HCT116 (cell line): ENCODE data around the gene ACSS2. TPM values are rescaled to one million over a fixed set of nuclear protein-coding genes. Genes with fewer than 3 reads are reported as not detected.

Experiments used
- ATAC-seq: fragments of 200-7000 bp; cut with Tn5 transposase; 2 replicates; pipeline ENCODE4 v1.9.1; 2020; ENCODE audit warnings: mild to moderate bottlenecking, moderate library complexity
- BruUV-seq: library from RNA; stranded (reverse); fragments of 400-500 nt; replicated peaks from 2 replicates; lab custom pipeline; 2021; lab: Mats Ljungman, UMichigan
- CTCF ChIA-PET: fragments of 300-600 bp; sonication (Branson Sonifier 250); formaldehyde crosslinking; loops from one replicate; lab custom pipeline; 2021; ENCODE audit warnings: antibody characterized with exemption; lab: Charles Lee
- POLR2A ChIA-PET: fragments of 300-600, 350-600 bp; sonication (Branson Sonifier 250); formaldehyde crosslinking; loops from one replicate; lab custom pipeline; 2021; ENCODE audit warnings: antibody characterized with exemption; lab: Charles Lee
- RAD21 ChIA-PET, 2 experiments: fragments of 300-600 bp; sonication (Branson Sonifier 250); formaldehyde crosslinking; loops; one replicate each; lab custom pipeline; 2023; ENCODE audit warnings: low total read pairs in 2 of 2; ENCODE audit not compliant: uncharacterized antibody in 2 of 2, unreplicated experiment in 2 of 2, low non-redundant PET in 1 of 2; lab: Charles Lee
- DNase-seq: peaks from one replicate; pipeline ENCODE4 v3.0.0-alpha.2; 2010; ENCODE audit warnings: low read depth, low spot score
- H2AFZ ChIP-seq: fragments of 200-600 bp; shearing (Covaris generic), sonication (generic); 2 replicates; pipeline ENCODE4 v1.6.1; 2017; ENCODE audit warnings: low read depth, mixed run types, mixed read lengths, antibody characterized with exemption, low read length; ENCODE audit not compliant: poor library complexity, severe bottlenecking
- H3K27ac ChIP-seq: 2 replicates; pipeline ENCODE4 v1.5.1; 2012; ENCODE audit warnings: low read depth, low read length
- H3K27me3 ChIP-seq: fragments of 200-600 bp; sonication (generic); 2 replicates; pipeline ENCODE4 v1.6.1; 2016; ENCODE audit warnings: mixed run types, low read length, mixed read lengths; ENCODE audit not compliant: insufficient read depth
- H3K36me3 ChIP-seq, 2 experiments: fragments of 200-500 bp in 1 of 2; fragments of 200-600 bp in 1 of 2; sonication (Bioruptor generic) in 1 of 2; sonication (generic) in 1 of 2; 2 replicates each; pipeline versions ENCODE4 v1.5.1 to v1.6.1; 2014 to 2016; ENCODE audit warnings: low read length in 2 of 2, inconsistent platforms in 1 of 2, mixed read lengths in 1 of 2, mixed run types in 1 of 2; ENCODE audit not compliant: insufficient read depth in 2 of 2, control insufficient read depth in 1 of 2
- H3K4me1 ChIP-seq, 2 experiments: fragments of 200-600 bp in 1 of 2; sonication (generic) in 1 of 2; 2 replicates each; pipeline versions ENCODE4 v1.5.1 to v1.6.1; 2012 to 2017; ENCODE audit warnings: low read length in 2 of 2, inconsistent platforms in 1 of 2, mild to moderate bottlenecking in 1 of 2, mixed read lengths in 1 of 2, mixed run types in 1 of 2, moderate library complexity in 1 of 2; ENCODE audit not compliant: insufficient read depth in 2 of 2, control insufficient read depth in 1 of 2
- H3K4me2 ChIP-seq: fragments of 200-600 bp; sonication (generic); 2 replicates; pipeline ENCODE4 v1.6.1; 2017; ENCODE audit warnings: mixed run types, low read length, mixed read lengths
- H3K4me3 ChIP-seq, 2 experiments: fragments of 200-600 bp in 1 of 2; sonication (generic) in 1 of 2; replicated peaks in 1 of 2; 2 replicates each; pipeline ENCODE4 v1.5.1; 2011 to 2016; ENCODE audit warnings: low read length in 2 of 2, control low read depth in 1 of 2, low read depth in 1 of 2, mild to moderate bottlenecking in 1 of 2, mixed read lengths in 1 of 2, mixed run types in 1 of 2
- H3K79me2 ChIP-seq: fragments of 200-600 bp; sonication (generic); 2 replicates; pipeline ENCODE4 v1.6.1; 2017; ENCODE audit warnings: mild to moderate bottlenecking, mixed run types, low read length, moderate library complexity, mixed read lengths; ENCODE audit not compliant: insufficient read depth
- H3K9ac ChIP-seq: fragments of 200-600 bp; sonication (generic); 2 replicates; pipeline ENCODE4 v1.6.1; 2016; ENCODE audit warnings: low read length, mixed read lengths
- H3K9me2 ChIP-seq: fragments of 200-600 bp; sonication (generic), shearing (Covaris generic); 2 replicates; pipeline ENCODE4 v1.6.1; 2017; ENCODE audit warnings: mixed run types, mild to moderate bottlenecking, moderate library complexity; ENCODE audit not compliant: insufficient read depth
- H3K9me3 ChIP-seq, 2 experiments: fragments of 200-500 bp in 1 of 2; fragments of 200-600 bp in 1 of 2; sonication (Bioruptor generic) in 1 of 2; sonication (generic) in 1 of 2; 2 replicates each; pipeline ENCODE4 v1.6.1; 2014 to 2017; ENCODE audit warnings: low read length in 2 of 2, mixed read lengths in 2 of 2, inconsistent platforms in 1 of 2, low read depth in 1 of 2, mild to moderate bottlenecking in 1 of 2, mixed run types in 1 of 2, moderate library complexity in 1 of 2; ENCODE audit not compliant: control insufficient read depth in 1 of 2, insufficient read depth in 1 of 2
- H4K20me1 ChIP-seq: fragments of 200-600 bp; sonication (generic), shearing (Covaris generic); 2 replicates; pipeline ENCODE4 v1.6.1; 2017; ENCODE audit warnings: mixed run types, mild to moderate bottlenecking, moderate library complexity; ENCODE audit not compliant: insufficient read depth
- CEBPB ChIP-seq: IDR thresholded peaks from 2 replicates; pipeline ENCODE4 v1.6.1; 2012; ENCODE audit warnings: low read depth
- EGR1 ChIP-seq: IDR thresholded peaks from 2 replicates; pipeline ENCODE4 v1.6.1; 2012; ENCODE audit warnings: low read depth
- EZH2 ChIP-seq: fragments of 200-600 bp; sonication (generic); IDR thresholded peaks from 2 replicates; pipeline ENCODE4 v1.6.1; 2017; ENCODE audit warnings: antibody characterized with exemption, mixed run types
- EZH2phosphoT487 ChIP-seq: fragments of 200-600 bp; IDR thresholded peaks from 2 replicates; pipeline ENCODE4 v1.6.1; 2018; ENCODE audit warnings: antibody characterized with exemption, borderline replicate concordance
- FOSL1 ChIP-seq: IDR thresholded peaks from 2 replicates; pipeline ENCODE4 v1.6.1; 2012; ENCODE audit warnings: low read depth
- POLR2A ChIP-seq: IDR thresholded peaks from 2 replicates; pipeline ENCODE4 v1.7.0; 2011; ENCODE audit warnings: borderline replicate concordance; ENCODE audit not compliant: insufficient read depth, insufficient read length; ENCODE audit errors: extremely low read depth
- SP1 ChIP-seq: IDR thresholded peaks from 2 replicates; pipeline ENCODE4 v1.6.1; 2012; ENCODE audit warnings: low read depth
- SRF ChIP-seq: IDR thresholded peaks from 2 replicates; pipeline ENCODE4 v1.6.1; 2012; ENCODE audit warnings: low read depth
- intact Hi-C: fragments of 100-400 bp; cut with micrococcal nuclease; formaldehyde crosslinking; loops from 2 replicates; pipeline ENCODE4 v1.10.0; 2022
- total RNA-seq: library from RNA; stranded (reverse); gene quantifications from one replicate; pipeline ENCODE4 v1.2.1, GENCODE V29; 2021; ENCODE audit not compliant: unreplicated experiment
- TF ChIP-seq, protein P1 (sequence below): IDR thresholded peaks from 2 replicates; pipeline ENCODE4 v1.6.1; 2012
- TF ChIP-seq, protein P2 (sequence below): IDR thresholded peaks from 2 replicates; pipeline ENCODE4 v1.6.1; 2011; ENCODE audit warnings: mild to moderate bottlenecking, low read length, moderate library complexity; ENCODE audit not compliant: insufficient replicate concordance; ENCODE audit errors: extremely low read depth

The ACSS2 gene
- total RNA-seq, 1 experiment from 2014 or later: 71.7 TPM

DNA sequence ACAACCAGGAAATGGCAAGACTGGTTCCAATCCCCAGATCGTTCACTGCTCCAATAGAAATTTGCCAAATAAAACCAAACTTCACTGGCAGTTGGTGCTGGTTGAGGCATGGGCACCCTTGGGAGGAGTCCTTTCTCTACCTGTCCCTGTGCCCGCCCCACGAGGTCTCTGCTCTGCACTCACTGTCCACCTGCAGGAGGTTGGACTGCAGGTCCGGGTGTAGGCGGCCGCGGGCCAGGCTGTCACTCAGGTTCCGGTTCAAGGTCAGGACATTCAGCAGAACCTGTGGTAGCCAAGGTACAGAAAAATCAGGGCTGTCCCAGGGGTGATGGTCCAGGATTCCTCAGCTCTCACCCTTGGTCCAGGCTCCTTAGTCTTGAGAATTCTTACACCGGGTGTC, 26.6 kb upstream of the ACSS2 start:
- H3K27me3 ChIP-seq: no peaks in the 10 kb centered on the region; the same call in 1 of the 2 replicates
- ATAC-seq (no peak), DNase-seq (no peak)
- no peaks in the 10 kb centered on the region for H4K20me1 ChIP-seq
- no peaks in the 10 kb centered on the region for H3K79me2 ChIP-seq
- intact Hi-C loops: no loop called here
- ChIA-PET RAD21 (no interaction called here), CTCF (no interaction called here), POLR2A (no interaction called here)
- no peaks in the 10 kb centered on the region for H3K4me1 ChIP-seq
- H3K9ac ChIP-seq: no peak overlapping the region
- no peak overlapping the region for H3K4me3 ChIP-seq
- no peak overlapping the region for H2AFZ ChIP-seq
- H3K36me3 ChIP-seq: 0 out of 4 replicates have a peak, but pooled peaks cover 0 to 2% of the 10 kb centered on the region in 2 experiments
- no peaks in the 10 kb centered on the region for H3K9me3 ChIP-seq
- no peaks in the 10 kb centered on the region for H3K9me2 ChIP-seq
- no peak overlapping the region for H3K4me2 ChIP-seq
- no TSS peak for BruUV-seq
- no peak for TF ChIP-seq SP1
- no peak overlapping the region for H3K27ac ChIP-seq

DNA sequence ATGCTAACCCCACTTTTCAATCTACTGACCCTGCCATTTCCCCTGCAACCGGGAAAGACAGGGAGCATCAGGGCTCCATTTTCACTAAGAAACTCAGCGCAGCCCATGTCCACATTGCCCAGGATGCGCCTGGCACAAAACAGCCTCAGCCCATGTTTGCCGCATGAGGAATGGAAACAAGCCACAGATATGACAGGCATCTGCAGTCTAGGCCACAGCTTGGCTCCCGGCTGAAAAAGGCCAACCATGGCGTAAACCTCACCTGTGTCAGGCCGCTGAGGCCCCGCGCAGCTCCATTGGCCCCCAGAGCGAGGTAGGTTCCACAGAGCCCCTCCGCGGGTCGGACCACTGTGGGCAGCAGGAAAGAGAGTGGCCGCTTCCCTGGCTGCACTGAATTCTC, 25.4 kb upstream of the ACSS2 start:
- Histone ChIP-seq H3K4me1 (no peaks in the 10 kb centered on the region), H3K36me3 (0 out of 4 replicates have a peak, but pooled peaks cover 0 to 2% of the 10 kb centered on the region in 2 experiments), H3K79me2 (no peaks in the 10 kb centered on the region), H2AFZ (no peak overlapping the region), H3K9ac (no peak overlapping the region), H3K27me3 (no peaks in the 10 kb centered on the region; the same call in 1 of the 2 replicates), H3K4me2 (no peak overlapping the region), H4K20me1 (no peaks in the 10 kb centered on the region), H3K9me3 (no peaks in the 10 kb centered on the region), H3K9me2 (no peaks in the 10 kb centered on the region), H3K4me3 (no peak overlapping the region), H3K27ac (no peak overlapping the region)
- ATAC-seq (no peak), DNase-seq (no peak)
- RAD21 ChIA-PET: no interaction called here
- intact Hi-C loops: no loop called here
- TF ChIP-seq EZH2phosphoT487 (no peak), CEBPB (no peak), POLR2A (no peak), EZH2 (no peak), FOSL1 (no peak), SP1 (no peak), EGR1 (no peak), SRF (no peak)
- TF ChIP-seq, protein P1, sequence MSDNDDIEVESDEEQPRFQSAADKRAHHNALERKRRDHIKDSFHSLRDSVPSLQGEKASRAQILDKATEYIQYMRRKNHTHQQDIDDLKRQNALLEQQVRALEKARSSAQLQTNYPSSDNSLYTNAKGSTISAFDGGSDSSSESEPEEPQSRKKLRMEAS: no peak
- TF ChIP-seq, protein P2, sequence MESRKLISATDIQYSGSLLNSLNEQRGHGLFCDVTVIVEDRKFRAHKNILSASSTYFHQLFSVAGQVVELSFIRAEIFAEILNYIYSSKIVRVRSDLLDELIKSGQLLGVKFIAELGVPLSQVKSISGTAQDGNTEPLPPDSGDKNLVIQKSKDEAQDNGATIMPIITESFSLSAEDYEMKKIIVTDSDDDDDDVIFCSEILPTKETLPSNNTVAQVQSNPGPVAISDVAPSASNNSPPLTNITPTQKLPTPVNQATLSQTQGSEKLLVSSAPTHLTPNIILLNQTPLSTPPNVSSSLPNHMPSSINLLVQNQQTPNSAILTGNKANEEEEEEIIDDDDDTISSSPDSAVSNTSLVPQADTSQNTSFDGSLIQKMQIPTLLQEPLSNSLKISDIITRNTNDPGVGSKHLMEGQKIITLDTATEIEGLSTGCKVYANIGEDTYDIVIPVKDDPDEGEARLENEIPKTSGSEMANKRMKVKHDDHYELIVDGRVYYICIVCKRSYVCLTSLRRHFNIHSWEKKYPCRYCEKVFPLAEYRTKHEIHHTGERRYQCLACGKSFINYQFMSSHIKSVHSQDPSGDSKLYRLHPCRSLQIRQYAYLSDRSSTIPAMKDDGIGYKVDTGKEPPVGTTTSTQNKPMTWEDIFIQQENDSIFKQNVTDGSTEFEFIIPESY: no peak
- no TSS peak for BruUV-seq
- CTCF ChIA-PET: no interaction called here
- POLR2A ChIA-PET: no interaction called here
